ENCODE data around the gene DENND5B.
"Not testable (repeated sequence)": the region's sequence is repeated elsewhere in the genome, so short reads cannot be mapped to it uniquely, and the experiment has no call there.

Gene DENND5B

DNA sequence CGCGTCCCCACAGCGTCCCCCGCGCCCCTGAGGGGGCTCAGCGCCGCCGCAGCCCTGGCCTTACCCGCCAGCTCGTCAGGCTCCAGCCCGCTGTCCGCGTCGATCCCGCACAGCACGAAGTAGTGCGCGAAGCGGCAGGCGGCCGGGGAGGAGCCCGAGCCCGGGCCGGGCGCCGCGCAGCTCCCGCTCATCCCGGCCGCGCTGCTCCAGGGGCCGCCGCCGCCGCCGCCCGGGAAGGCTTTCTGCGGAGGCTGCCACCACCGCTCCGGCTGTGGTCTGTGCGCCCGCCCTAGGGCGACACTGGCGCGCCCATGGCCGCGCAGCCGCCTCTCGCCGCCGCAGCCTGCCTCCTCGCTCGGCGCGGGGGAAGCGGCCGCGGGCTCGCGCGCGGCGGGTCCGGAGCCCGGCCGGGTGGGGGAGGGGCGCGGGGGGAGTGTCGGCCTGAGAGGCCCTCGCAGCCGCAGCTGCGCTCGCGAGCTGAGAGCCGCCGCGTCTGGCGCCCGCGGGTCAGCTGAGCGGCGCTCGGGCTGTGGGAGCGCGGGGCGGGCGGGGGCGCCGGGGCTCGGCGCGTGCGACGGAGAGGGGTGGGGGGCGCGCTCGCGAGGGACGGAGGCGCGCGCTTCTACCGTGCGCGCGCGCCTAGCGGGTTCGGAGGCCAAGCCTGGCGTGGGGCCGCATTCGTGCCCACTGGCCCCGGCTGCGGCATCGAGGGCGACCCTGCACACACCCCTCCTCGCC is at the start of gene DENND5B:
Gene DENND5B (minus strand): TSS at position 495 of the 738 bp plus-strand sequence. CDS start 304 bp downstream, at position 191.
- peak; percentile 87 for DNase-seq

DNA sequence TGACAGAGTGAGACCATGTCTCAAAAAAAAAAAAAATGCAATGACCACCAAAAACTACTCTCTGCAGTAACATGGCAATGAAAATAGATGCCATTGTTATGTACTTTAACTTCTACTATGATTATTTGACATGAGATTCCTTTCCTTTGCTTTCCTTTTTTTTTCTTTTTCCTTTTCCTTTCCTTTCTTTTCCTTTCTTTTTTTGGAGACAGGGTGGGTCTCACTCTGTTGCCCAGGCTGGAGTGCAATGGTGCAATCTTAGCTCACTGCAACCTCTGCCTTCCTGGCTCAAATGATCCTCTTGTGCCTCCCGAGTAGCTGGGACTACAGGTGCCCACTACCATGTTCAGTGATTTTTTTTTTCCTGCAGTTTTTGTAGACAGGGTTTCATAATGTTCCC is 43.7 kb upstream of the DENND5B start:
- no peak for DNase-seq

- no peak for DNase-seq
Observed at GRCh38 chr12:31633464-31633863, 42.5 kb upstream of the DENND5B start.

DNA sequence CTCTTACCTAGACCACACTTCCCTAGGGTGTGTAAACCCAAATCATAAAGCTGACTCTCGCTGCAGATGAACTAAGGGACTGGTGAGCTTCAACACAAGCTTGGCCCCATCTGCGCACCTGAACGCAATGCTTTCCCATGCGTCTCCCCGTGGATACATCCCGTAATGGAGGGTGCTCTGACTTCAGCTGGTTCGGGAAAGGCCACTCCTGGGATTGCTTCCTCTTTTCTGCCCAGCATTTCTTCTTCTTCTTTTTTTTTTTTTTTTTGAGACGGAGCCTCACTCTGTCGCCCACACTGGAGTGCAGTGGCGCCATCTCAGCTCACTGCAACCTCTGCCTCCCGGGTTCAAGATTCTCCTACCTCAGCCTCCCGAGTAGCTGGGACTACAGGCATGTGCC is 40.9 kb upstream of the DENND5B start:
- no peak for DNase-seq

GRCh38 chr12:31631023-31631724 is 40.2 kb upstream of the DENND5B start:
- DNase-seq: no peak

DNA sequence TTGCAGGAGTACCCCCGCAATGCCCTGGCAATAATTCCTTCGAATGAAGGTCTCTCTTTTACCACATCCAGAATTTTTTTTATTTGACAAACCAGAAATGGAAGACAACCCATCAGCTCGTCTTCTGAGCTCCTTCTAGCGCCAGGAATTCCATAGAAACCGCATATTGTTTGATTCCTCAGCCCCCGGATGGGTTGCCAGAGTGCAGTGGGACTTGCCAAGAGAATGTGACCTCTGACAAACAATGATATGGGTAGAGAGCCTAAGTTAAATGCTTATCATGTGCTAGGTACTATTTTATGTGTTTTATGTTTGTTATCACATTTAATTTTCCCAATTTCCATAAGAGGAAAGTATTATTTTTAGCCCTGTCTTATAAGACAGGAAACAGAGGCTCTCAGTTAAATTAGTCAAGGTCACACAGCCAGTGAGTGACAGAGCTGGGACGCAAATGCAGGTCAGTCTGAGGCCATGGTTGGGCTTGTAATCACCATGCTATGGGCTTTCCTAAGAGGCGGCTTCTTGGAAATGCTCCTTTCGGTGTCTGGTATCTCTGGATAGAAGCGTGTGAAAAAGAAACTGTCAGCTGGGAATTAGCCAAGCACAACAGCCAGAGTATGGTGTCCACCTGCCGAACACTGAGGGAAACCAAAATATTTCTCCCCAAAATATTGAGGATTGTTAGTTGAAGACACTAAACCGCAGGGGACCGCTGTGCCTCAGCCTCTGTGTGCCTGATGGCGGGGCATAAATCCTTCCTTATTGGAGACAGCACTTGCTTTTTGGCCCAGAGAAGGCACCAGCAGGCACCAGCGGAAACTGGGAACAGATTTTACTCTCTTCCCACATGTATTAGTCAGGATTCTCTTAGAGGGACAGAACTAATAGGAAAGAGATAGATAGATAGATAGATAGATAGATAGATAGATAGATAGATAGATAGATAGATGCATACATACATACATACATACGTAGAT is 39.1 kb upstream of the DENND5B start:
- DNase-seq: no peak

- no peak for DNase-seq
Observed at GRCh38 chr12:31627456-31628054, 36.6 kb upstream of the DENND5B start.

DNA sequence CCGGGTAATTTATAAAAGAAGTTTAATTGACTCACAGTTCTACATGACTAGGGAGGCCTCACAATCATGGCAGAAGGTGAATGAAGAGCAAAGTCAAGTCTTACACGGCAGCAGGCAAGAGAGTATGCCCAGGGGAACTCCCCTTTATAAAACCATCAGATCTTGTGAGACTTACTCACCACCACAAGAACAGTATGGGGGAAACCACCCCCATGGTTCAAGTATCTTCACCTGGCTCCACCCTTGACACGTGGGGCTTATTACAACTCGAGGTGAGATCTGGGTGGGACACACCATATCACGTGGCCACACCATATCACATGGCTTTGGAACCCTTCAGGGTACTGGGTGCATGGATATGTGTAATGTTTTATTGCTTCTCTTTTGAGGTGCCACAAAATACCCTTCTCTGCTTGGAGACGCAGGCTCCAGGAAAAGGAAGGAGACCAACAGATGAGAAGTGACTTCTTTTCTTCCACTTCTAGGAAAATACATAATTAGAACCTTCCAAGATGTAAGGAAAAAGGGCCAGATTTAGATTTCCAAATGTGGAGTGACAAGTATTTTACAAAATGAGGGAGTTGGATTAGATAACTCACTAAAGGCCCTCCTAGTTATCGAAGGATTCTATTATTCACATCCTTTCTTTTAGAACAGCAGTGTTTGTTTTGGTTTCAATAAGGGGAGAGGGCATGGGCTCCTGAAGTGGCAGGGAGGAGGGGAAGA is 35.5 kb upstream of the DENND5B start:
- DNase-seq: no peak

DNA sequence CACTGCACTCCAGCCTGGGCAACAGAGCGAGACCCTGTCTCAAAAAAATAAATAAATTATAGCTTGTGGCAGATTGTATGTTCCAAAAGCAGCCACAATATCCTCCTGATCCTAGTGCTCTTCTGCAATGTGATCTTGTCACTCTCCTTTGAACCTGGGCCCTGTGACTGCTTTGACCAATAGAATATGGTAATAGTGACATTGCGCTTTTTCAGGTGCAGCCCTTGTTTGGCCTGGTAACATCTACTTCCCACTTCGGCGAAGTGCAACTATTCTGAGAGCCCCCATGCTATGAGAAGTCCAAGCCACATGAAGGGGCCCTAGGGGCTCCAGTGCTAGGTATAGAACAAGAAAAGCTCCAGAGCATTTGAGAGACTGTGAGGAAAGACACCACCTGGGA is 31.1 kb upstream of the DENND5B start:
- no peak for DNase-seq

DNA sequence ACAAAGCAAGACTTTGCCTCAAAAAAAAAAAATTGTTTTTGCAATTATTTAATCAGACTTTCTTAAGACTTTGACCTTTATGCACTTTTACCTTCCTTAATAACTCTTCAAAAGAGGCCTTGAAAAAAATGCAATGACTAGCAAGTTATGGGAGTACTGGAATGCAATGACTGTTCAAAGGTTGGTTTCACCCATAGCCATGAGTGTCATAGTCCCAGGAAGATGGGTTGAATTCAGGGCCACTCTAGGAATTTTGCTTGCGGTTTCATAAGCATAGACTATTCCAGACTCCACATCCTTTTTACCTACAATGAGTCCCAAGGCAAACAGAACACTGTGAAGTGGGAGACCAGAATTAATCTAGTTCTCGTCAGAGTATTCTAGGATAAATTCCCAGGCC is 29.4 kb upstream of the DENND5B start:
- DNase-seq: no peak

GRCh38 chr12:31618228-31619025 is 27.5 kb upstream of the DENND5B start:
- no peak for DNase-seq

GRCh38 chr12:31612819-31613218 is 21.9 kb upstream of the DENND5B start:
- DNase-seq: no peak

DNA sequence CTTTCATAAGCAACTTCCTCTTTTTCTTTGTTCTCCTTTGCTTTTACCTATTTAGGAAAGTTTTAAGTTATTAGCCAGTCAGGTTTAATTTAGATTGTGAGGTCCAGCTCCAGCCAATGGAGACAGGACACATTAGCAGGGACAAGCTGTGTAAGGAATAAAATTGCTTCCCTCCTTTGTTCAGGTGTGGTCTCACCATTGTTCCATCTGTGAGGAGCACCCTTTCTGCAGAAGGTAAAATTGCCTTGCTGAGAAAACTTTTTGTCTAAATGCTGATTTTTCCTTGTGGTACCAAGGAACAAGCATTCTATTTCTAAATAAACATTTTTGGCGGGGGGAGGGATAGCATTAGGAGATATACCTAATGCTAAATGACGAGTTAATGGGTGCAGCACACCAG is 17.4 kb upstream of the DENND5B start:
- not testable (repeated sequence) for DNase-seq

GRCh38 chr12:31605531-31605930 is 14.6 kb upstream of the DENND5B start:
- DNase-seq: no peak

GRCh38 chr12:31603546-31604009 is 12.6 kb upstream of the DENND5B start:
- no peak for DNase-seq

DNA sequence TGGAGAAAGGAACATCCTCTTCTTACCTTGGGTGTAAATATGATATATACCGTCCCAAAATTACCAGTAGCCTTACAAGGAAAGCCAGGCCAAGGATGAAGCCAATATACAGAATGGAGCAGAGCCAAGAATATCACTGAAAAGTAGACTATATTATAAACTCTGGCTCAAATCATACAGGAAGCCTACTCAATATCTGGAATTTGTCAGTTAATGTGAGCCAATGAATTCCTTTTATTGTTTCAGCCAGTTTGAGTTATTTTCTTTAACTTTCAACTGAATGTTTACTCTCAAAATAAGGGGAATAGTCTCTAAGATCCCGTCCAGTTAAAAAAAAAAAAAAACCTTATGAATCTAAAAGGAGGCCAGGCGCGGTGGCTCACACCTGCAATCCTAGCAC is 9.8 kb upstream of the DENND5B start:
- no peak for DNase-seq

- DNase-seq: no peak
Observed at GRCh38 chr12:31600252-31600651, 9.3 kb upstream of the DENND5B start.

DNA sequence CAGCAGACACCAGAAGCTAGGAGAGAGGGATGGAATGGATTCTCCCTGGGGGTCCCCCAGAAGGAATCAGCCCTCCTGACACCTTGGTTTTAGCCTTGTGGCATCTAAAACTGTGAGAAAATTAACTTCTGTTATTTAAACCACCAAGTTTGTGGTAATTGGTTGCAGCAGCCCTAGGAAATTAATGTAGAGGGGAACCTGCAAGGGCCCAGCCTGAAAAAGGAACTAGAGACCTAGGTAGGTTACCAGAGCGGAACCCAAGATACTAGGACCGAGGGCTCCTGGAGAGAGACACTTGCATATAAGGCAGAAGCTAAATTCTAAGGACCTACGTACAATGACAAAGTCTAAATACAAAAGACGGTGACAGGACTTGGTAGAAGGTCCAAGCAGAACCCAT is 8.1 kb upstream of the DENND5B start:
- no peak for DNase-seq

GRCh38 chr12:31597066-31597465 is 6.1 kb upstream of the DENND5B start:
- no peak for DNase-seq

DNA sequence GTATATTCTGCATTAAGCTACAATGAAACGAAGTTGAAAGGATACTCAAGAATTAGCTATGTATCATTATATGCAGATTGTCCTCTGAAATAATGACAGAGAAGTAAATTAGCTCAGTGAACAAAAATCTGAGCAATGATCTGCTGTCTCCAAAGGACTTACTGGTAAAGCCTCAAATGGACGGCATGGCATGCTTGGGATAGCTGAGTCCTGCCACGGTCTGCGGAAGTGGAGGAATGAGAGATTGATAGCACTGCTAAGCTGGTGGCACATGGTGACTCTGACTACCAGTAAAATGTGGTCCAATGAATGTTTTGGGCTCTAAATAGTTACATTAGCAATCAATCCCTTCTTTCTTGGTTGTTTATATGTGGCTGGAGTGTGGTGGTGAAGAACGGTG is 3.7 kb upstream of the DENND5B start:
- DNase-seq: no peak

- no peak for DNase-seq
Observed at GRCh38 chr12:31591380-31591901, 505 bp upstream of the DENND5B start.
